Measurements from ENCODE around the gene RANBP9.

Gene RANBP9

GRCh38 chr6:13729891-13730290, 18.3 kb upstream of the RANBP9 start:
- Mint-ChIP-seq H3K4me3 (no peak overlapping the region), H3K27me3 (ENCODE audit: low read depth) (peaks cover 6% of the 10 kb centered on the region), H3K36me3 (ENCODE audit: low read depth) (no peaks in the 10 kb centered on the region), H3K9me3 (no peaks in the 10 kb centered on the region), H3K4me1 (peaks cover 14% of the 10 kb centered on the region), H3K27ac (no peak overlapping the region)
- TF ChIP-seq, protein P1, sequence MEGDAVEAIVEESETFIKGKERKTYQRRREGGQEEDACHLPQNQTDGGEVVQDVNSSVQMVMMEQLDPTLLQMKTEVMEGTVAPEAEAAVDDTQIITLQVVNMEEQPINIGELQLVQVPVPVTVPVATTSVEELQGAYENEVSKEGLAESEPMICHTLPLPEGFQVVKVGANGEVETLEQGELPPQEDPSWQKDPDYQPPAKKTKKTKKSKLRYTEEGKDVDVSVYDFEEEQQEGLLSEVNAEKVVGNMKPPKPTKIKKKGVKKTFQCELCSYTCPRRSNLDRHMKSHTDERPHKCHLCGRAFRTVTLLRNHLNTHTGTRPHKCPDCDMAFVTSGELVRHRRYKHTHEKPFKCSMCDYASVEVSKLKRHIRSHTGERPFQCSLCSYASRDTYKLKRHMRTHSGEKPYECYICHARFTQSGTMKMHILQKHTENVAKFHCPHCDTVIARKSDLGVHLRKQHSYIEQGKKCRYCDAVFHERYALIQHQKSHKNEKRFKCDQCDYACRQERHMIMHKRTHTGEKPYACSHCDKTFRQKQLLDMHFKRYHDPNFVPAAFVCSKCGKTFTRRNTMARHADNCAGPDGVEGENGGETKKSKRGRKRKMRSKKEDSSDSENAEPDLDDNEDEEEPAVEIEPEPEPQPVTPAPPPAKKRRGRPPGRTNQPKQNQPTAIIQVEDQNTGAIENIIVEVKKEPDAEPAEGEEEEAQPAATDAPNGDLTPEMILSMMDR (IDR thresholded peaks at IDR 0.05; ENCODE audit: unreplicated experiment in 3 of 3) = no peak

DNA sequence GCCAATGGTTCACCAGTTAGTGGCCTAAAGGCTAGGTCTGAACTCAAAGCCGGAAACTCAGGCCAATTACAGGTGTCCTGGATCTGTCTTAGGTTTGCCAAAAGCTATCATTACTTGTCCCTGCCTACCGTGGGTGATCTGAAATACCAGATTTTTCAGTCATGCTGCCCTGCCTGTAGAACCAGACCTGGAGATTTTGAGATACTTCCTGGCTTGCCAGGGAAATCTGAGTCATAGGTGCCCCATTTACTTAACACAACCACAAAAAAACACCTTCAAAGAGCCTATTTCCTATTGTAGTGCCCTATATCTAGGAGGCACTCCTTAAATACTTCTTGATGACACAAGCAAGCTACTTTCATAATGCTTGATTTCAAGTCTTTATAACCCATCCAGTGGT, 13.9 kb upstream of the RANBP9 start:
- H3K9me3 Mint-ChIP-seq = no peaks in the 10 kb centered on the region
- TF ChIP-seq, protein P1 (IDR thresholded peaks at IDR 0.05; ENCODE audit: unreplicated experiment in 3 of 3) = no peak
- H3K27ac Mint-ChIP-seq = no peak overlapping the region

GRCh38 chr6:13725052-13725451, 13.4 kb upstream of the RANBP9 start:
- Mint-ChIP-seq H3K4me3 (no peak overlapping the region), H3K4me1 (no peaks in the 10 kb centered on the region), H3K27ac (no peak overlapping the region), H3K27me3 (ENCODE audit: low read depth) (peaks cover 3% of the 10 kb centered on the region), H3K36me3 (ENCODE audit: low read depth) (no peaks in the 10 kb centered on the region), H3K9me3 (no peaks in the 10 kb centered on the region)
- TF ChIP-seq, protein P1 (IDR thresholded peaks at IDR 0.05; ENCODE audit: unreplicated experiment in 3 of 3) = no peak

More for the DNA sequence above, 13.9 kb upstream of the RANBP9 start:
- no peak overlapping the region for H3K4me3 Mint-ChIP-seq
- H3K36me3 Mint-ChIP-seq (ENCODE audit: low read depth) = no peaks in the 10 kb centered on the region
- H3K27me3 Mint-ChIP-seq (ENCODE audit: low read depth) = peaks cover 3% of the 10 kb centered on the region
- no peaks in the 10 kb centered on the region for H3K4me1 Mint-ChIP-seq

DNA sequence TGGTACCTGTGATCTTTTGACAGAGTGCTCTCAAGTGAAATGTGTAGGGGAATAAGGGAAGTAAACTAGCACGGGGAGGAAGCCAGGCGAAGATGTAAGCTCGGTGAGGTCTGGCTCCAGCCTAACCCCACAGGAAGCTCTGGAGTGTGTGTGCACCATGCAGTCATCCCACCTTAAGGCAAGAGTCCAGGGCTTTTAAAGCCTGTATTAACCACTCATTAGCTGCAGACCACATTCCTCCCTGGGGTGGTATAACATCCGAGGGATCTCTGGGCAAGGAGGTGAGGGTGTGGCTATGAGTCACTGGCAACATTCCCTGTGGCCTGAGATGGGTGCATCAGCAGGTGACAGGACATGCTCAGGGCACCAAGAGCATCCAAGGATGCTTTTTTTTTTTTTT, 12.5 kb upstream of the RANBP9 start:
- Mint-ChIP-seq H3K4me3 (no peak overlapping the region), H3K27me3 (ENCODE audit: low read depth) (peaks cover 3% of the 10 kb centered on the region), H3K9me3 (no peaks in the 10 kb centered on the region), H3K4me1 (no peaks in the 10 kb centered on the region), H3K36me3 (ENCODE audit: low read depth) (no peaks in the 10 kb centered on the region), H3K27ac (no peak overlapping the region)
- TF ChIP-seq, protein P1 (IDR thresholded peaks at IDR 0.05; ENCODE audit: unreplicated experiment in 3 of 3) = no peak

GRCh38 chr6:13722880-13723279, 11.2 kb upstream of the RANBP9 start:
- peaks cover 2% of the 10 kb centered on the region for H3K9me3 Mint-ChIP-seq
- peaks cover 3% of the 10 kb centered on the region for H3K27me3 Mint-ChIP-seq (ENCODE audit: low read depth)
- H3K36me3 Mint-ChIP-seq (ENCODE audit: low read depth) = no peaks in the 10 kb centered on the region
- no peaks in the 10 kb centered on the region for H3K4me1 Mint-ChIP-seq
- no peak overlapping the region for H3K27ac Mint-ChIP-seq
- no peak overlapping the region for H3K4me3 Mint-ChIP-seq
- TF ChIP-seq, protein P1 (IDR thresholded peaks at IDR 0.05; ENCODE audit: unreplicated experiment in 3 of 3) = no peak

- TF ChIP-seq, protein P1 (IDR thresholded peaks at IDR 0.05; ENCODE audit: unreplicated experiment in 3 of 3) = no peak
- H3K27ac Mint-ChIP-seq = no peak overlapping the region
These were observed 6.5 kb upstream of the RANBP9 start for GRCh38 chr6:13718123-13718458.

More at GRCh38 chr6:13718123-13718458, 6.5 kb upstream of the RANBP9 start:
- H3K9me3 Mint-ChIP-seq = peaks cover 6% of the 10 kb centered on the region
- no peaks in the 10 kb centered on the region for H3K4me1 Mint-ChIP-seq
- no peaks in the 10 kb centered on the region for H3K36me3 Mint-ChIP-seq (ENCODE audit: low read depth)
- H3K4me3 Mint-ChIP-seq = no peak overlapping the region
- H3K27me3 Mint-ChIP-seq (ENCODE audit: low read depth) = no peaks in the 10 kb centered on the region
